ENCODE results near the gene SPTBN1.

- TF ChIP-seq, protein P1, sequence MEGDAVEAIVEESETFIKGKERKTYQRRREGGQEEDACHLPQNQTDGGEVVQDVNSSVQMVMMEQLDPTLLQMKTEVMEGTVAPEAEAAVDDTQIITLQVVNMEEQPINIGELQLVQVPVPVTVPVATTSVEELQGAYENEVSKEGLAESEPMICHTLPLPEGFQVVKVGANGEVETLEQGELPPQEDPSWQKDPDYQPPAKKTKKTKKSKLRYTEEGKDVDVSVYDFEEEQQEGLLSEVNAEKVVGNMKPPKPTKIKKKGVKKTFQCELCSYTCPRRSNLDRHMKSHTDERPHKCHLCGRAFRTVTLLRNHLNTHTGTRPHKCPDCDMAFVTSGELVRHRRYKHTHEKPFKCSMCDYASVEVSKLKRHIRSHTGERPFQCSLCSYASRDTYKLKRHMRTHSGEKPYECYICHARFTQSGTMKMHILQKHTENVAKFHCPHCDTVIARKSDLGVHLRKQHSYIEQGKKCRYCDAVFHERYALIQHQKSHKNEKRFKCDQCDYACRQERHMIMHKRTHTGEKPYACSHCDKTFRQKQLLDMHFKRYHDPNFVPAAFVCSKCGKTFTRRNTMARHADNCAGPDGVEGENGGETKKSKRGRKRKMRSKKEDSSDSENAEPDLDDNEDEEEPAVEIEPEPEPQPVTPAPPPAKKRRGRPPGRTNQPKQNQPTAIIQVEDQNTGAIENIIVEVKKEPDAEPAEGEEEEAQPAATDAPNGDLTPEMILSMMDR (IDR thresholded peaks at IDR 0.05; ENCODE audit: poor library complexity) = no peak
- TF ChIP-seq EZH2 (IDR thresholded peaks at IDR 0.05; ENCODE audit: borderline replicate concordance) = no peak
Observed at GRCh38 chr2:54639609-54640008, 183.5 kb downstream of the SPTBN1 start.
